ENCODE data around the gene LRRC45. TPM values are rescaled to one million over a fixed set of nuclear protein-coding genes. Genes with fewer than 3 reads are reported as not detected.

Gene LRRC45
- total and polyA plus RNA-seq, 2 donors (not counting 3 experiments of a cell fraction or from before 2014, with no cell fraction given) = 7.6 to 22.9 TPM

GRCh38 chr17:81998691-81999438 is 24.2 kb upstream of the LRRC45 start:
- intact Hi-C loops (cut with micrococcal nuclease) (no loop called here), dilution Hi-C loops (cut with MboI; ENCODE audit: extremely low pct_ligation_motif_present, low sequenced_read_pairs) (no loop called here)
- POLR2A ChIA-PET = no interaction called here
- no peaks in the 10 kb centered on the region for H3K9me1 ChIP-seq (replicated peaks; ENCODE audit: control insufficient read depth, extremely low read depth, insufficient read depth, low read length)
- H3K27ac ChIP-seq (ENCODE audit: insufficient read depth, low read depth, low read length) = no peak overlapping the region
- BruUV-seq (replicated peaks) = no TSS peak
- H3K36me3 ChIP-seq (ENCODE audit: control insufficient read depth in 2 of 2, extremely low read depth in 1 of 2, insufficient read depth in 2 of 2, low read length in 2 of 2) = no peaks in the 10 kb centered on the region
- DNase-seq (ENCODE audit: low read depth, low spot score) (no peak), FAIRE-seq (no peak)
- no peak overlapping the region for H2AFZ ChIP-seq (ENCODE audit: low read depth, low read length)
- CTCF ChIA-PET = interaction anchor here (0.8 kb wide), 1 partner anchor 22 kb away, joined by 3 read pairs; no protein-coding TSS in a partner anchor
- no peak overlapping the region for H3K4me3 ChIP-seq (replicated peaks in 1 of 3; ENCODE audit: insufficient read depth in 1 of 3, low read depth in 1 of 3, low read length in 3 of 3)
- no peak overlapping the region for H3K4me2 ChIP-seq (ENCODE audit: insufficient read depth, low read length)
- TF ChIP-seq POLR2A (IDR thresholded peaks at IDR 0.05; ENCODE audit: low read depth, low read length) = no peak
- TF ChIP-seq CTCF (IDR thresholded peaks at IDR 0.05; ENCODE audit: extremely low read depth in 1 of 2, insufficient read depth in 1 of 2, low read depth in 1 of 2, low read length in 2 of 2) = no peak
- no peak for TF ChIP-seq EZH2 (IDR thresholded peaks at IDR 0.05; ENCODE audit: borderline replicate concordance, low read depth, low read length, severe bottlenecking)
- no peak for TF ChIP-seq MYC (IDR thresholded peaks at IDR 0.05; ENCODE audit: low read depth, low read length)
- no peak for TF ChIP-seq GATA2 (IDR thresholded peaks at IDR 0.05; ENCODE audit: insufficient read depth, insufficient read length, low read depth, low read length)
- no peak for TF ChIP-seq JUN (IDR thresholded peaks at IDR 0.05; ENCODE audit: borderline replicate concordance, insufficient read depth, insufficient read length, low read depth)
- no peak for TF ChIP-seq MAX (IDR thresholded peaks at IDR 0.05; ENCODE audit: insufficient read depth, insufficient read length)
- no peak for TF ChIP-seq FOS (IDR thresholded peaks at IDR 0.05; ENCODE audit: borderline replicate concordance, insufficient read depth, low read length)
- no peak for TF ChIP-seq POLR2AphosphoS5 (IDR thresholded peaks at IDR 0.05; ENCODE audit: insufficient read depth, low read depth, low read length)
- H3K27me3 ChIP-seq (ENCODE audit: control insufficient read depth in 2 of 2, insufficient read depth in 2 of 2, low read length in 2 of 2) = no peaks in the 10 kb centered on the region
- no peak overlapping the region for H3K9ac ChIP-seq (replicated peaks; ENCODE audit: extremely low read depth, insufficient read depth, low read length)
- peaks cover 9% of the 10 kb centered on the region for H3K4me1 ChIP-seq (ENCODE audit: control insufficient read depth, extremely low read depth, insufficient read depth, low read length)
- H3K79me2 ChIP-seq (ENCODE audit: control insufficient read depth, insufficient read depth, low read length) = no peaks in the 10 kb centered on the region
- H4K20me1 ChIP-seq (replicated peaks; ENCODE audit: control insufficient read depth, extremely low read depth, insufficient read depth, low read length) = no peaks in the 10 kb centered on the region
- no peaks in the 10 kb centered on the region for H3K9me3 ChIP-seq (replicated peaks; ENCODE audit: control insufficient read depth, insufficient read depth, low read length)

Measured in endothelial cell of umbilical vein (primary cell).